ENCODE data around the gene RTF1.

RTF1 gene

GRCh38 chr15:41506796-41507341 is 90.0 kb downstream of the RTF1 start:
- ChIA-PET POLR2A (interaction anchor here (0.6 to 1.0 kb wide), 2 partner anchors 17 to 37 kb away, joined by 3 to 4 read pairs; partner anchors contain the start of gene RPAP1), CTCF (interaction anchor here (0.8 to 2.7 kb wide), 2 partner anchors 41 to 649 kb away, joined by 3 to 13 read pairs; no protein-coding TSS in a partner anchor)
- Histone ChIP-seq H3K36me3 (ENCODE audit: control insufficient read depth in 2 of 2, insufficient read depth in 1 of 2, low read length in 2 of 2) (no peaks in the 10 kb centered on the region), H3K4me3 (ENCODE audit: low read depth, low read length) (no peak overlapping the region), H3K27ac (ENCODE audit: extremely low read depth, low read depth, low read length) (no peak overlapping the region), H3K9me3 (ENCODE audit: control insufficient read depth, insufficient read depth, low read depth, low read length) (no peaks in the 10 kb centered on the region), H3K4me1 (ENCODE audit: control insufficient read depth, insufficient read depth, low read length) (no peaks in the 10 kb centered on the region)
- TF ChIP-seq ZNF354C (tag by site-specific recombination; IDR thresholded peaks at IDR 0.05; ENCODE audit: borderline replicate concordance, low read depth): no peak
- no peak for TF ChIP-seq ZNF707 (tag by site-specific recombination; IDR thresholded peaks at IDR 0.05)
- TF ChIP-seq CTCF (tag by site-specific recombination; IDR thresholded peaks at IDR 0.05): peak; percentile 17; the same call in 1 of the 2 replicates
- TF ChIP-seq ZBTB6 (tag by site-specific recombination; IDR thresholded peaks at IDR 0.05): no peak

DNA sequence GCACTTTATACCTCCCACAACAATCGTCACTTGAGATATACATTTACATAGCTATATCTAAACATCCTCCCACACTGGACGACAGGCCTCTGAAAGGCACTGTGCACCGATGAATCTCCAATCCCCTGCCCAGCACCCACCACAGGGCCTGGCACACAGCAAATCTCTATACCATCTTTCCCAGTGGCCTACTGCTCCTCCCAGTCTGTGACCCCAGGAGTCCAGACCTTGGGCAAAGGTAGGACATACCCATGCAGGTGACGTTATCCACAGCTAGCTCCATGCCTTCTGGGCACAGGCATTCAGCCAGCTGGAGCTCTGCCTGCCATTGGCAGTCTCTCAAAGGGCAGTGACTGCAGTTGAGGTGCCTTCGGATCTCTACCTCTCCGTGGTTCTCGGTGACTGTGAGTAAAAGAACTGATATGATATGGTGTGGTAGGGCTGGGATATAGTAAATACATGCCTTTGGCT is 91.0 kb downstream of the RTF1 start:
- no peak overlapping the region for H3K27ac ChIP-seq (ENCODE audit: extremely low read depth, low read depth, low read length)
- ChIA-PET CTCF (interaction anchor here (0.8 to 2.7 kb wide), 3 partner anchors 13 to 650 kb away, joined by 3 to 13 read pairs (median 4); no protein-coding TSS in a partner anchor), POLR2A (no interaction called here)
- TF ChIP-seq ZNF558 (tag by site-specific recombination; IDR thresholded peaks at IDR 0.05) (no peak), ZFHX2 (tag by site-specific recombination; conservative IDR thresholded peaks at IDR 0.05) (peak; percentile 73), ZNF175 (tag by site-specific recombination; IDR thresholded peaks at IDR 0.05) (no peak), ZNF791 (tag by site-specific recombination; IDR thresholded peaks at IDR 0.05) (no peak), EGR2 (tag by site-specific recombination; IDR thresholded peaks at IDR 0.05; ENCODE audit: low read depth) (peak; percentile 67), ZNF324 (tag by site-specific recombination; IDR thresholded peaks at IDR 0.05) (no peak)
- TF ChIP-seq, protein P1, sequence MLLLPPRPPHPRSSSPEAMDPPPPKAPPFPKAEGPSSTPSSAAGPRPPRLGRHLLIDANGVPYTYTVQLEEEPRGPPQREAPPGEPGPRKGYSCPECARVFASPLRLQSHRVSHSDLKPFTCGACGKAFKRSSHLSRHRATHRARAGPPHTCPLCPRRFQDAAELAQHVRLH (tag by site-specific recombination; IDR thresholded peaks at IDR 0.05): no peak
- H3K4me3 ChIP-seq (ENCODE audit: low read depth, low read length): no peak overlapping the region
- no peaks in the 10 kb centered on the region for H3K9me3 ChIP-seq (ENCODE audit: control insufficient read depth, insufficient read depth, low read depth, low read length)
- no peaks in the 10 kb centered on the region for H3K36me3 ChIP-seq (ENCODE audit: control insufficient read depth in 2 of 2, insufficient read depth in 1 of 2, low read length in 2 of 2)
- no peaks in the 10 kb centered on the region for H3K4me1 ChIP-seq (ENCODE audit: control insufficient read depth, insufficient read depth, low read length)

DNA sequence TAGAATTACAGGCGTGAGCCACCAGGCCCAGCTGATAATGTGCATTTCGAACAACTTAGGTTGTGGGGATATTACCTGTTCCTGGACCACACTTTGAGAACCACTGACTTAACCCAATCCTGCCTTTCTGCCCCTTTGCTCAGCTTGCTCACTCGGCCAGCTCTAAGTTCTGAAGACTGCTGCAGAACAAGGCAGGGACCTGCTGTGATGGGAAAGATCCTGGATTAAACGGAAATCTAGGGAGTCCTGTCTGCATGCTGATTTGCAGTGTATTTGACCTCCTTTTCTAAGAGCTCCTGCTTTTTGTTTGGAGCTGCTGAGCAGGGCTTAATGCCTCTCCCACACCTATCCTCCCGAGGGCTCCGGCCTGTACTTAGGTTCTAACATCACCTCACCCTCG is 93.8 kb downstream of the RTF1 start:
- ChIA-PET POLR2A (no interaction called here), CTCF (no interaction called here)
- no peaks in the 10 kb centered on the region for H3K9me3 ChIP-seq (ENCODE audit: control insufficient read depth, insufficient read depth, low read depth, low read length)
- no peaks in the 10 kb centered on the region for H3K36me3 ChIP-seq (ENCODE audit: control insufficient read depth in 2 of 2, insufficient read depth in 1 of 2, low read length in 2 of 2)
- no peak overlapping the region for H3K4me3 ChIP-seq (ENCODE audit: low read depth, low read length)
- H3K27ac ChIP-seq (ENCODE audit: extremely low read depth, low read depth, low read length): no peak overlapping the region
- H3K4me1 ChIP-seq (ENCODE audit: control insufficient read depth, insufficient read depth, low read length): no peaks in the 10 kb centered on the region
- TF ChIP-seq ZNF521 (tag by site-specific recombination; IDR thresholded peaks at IDR 0.05) (no peak), KLF7 (tag by site-specific recombination; IDR thresholded peaks at IDR 0.05; ENCODE audit: borderline replicate concordance) (no peak), SP7 (tag by site-specific recombination; IDR thresholded peaks at IDR 0.05) (no peak), EGR2 (tag by site-specific recombination; IDR thresholded peaks at IDR 0.05; ENCODE audit: low read depth) (no peak), ZNF24 (tag by site-specific recombination; IDR thresholded peaks at IDR 0.05) (no peak), SETDB1 (IDR thresholded peaks at IDR 0.05; ENCODE audit: insufficient read length, low read length) (no peak), ZNF426 (tag by site-specific recombination; IDR thresholded peaks at IDR 0.05) (no peak), MEIS1 (CRISPR knock-in tag; IDR thresholded peaks at IDR 0.05; ENCODE audit: borderline replicate concordance) (no peak), ZNF184 (tag by site-specific recombination; IDR thresholded peaks at IDR 0.05) (no peak), ZNF510 (tag by site-specific recombination; IDR thresholded peaks at IDR 0.05; ENCODE audit: insufficient replicate concordance) (no peak)
- TF ChIP-seq, protein P2, sequence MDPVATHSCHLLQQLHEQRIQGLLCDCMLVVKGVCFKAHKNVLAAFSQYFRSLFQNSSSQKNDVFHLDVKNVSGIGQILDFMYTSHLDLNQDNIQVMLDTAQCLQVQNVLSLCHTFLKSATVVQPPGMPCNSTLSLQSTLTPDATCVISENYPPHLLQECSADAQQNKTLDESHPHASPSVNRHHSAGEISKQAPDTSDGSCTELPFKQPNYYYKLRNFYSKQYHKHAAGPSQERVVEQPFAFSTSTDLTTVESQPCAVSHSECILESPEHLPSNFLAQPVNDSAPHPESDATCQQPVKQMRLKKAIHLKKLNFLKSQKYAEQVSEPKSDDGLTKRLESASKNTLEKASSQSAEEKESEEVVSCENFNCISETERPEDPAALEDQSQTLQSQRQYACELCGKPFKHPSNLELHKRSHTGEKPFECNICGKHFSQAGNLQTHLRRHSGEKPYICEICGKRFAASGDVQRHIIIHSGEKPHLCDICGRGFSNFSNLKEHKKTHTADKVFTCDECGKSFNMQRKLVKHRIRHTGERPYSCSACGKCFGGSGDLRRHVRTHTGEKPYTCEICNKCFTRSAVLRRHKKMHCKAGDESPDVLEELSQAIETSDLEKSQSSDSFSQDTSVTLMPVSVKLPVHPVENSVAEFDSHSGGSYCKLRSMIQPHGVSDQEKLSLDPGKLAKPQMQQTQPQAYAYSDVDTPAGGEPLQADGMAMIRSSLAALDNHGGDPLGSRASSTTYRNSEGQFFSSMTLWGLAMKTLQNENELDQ (tag by site-specific recombination; IDR thresholded peaks at IDR 0.05; ENCODE audit: low read depth): no peak
- TF ChIP-seq, protein P3, sequence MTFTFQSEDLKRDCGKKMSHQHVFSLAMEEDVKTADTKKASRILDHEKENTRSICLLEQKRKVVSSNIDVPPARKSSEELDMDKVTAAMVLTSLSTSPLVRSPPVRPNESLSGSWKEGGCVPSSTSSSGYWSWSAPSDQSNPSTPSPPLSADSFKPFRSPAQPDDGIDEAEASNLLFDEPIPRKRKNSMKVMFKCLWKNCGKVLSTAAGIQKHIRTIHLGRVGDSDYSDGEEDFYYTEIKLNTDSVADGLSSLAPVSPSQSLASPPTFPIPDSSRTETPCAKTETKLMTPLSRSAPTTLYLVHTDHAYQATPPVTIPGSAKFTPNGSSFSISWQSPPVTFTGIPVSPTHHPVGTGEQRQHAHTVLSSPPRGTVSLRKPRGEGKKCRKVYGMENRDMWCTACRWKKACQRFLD (tag by site-specific recombination; IDR thresholded peaks at IDR 0.05): no peak
- TF ChIP-seq, protein P4, sequence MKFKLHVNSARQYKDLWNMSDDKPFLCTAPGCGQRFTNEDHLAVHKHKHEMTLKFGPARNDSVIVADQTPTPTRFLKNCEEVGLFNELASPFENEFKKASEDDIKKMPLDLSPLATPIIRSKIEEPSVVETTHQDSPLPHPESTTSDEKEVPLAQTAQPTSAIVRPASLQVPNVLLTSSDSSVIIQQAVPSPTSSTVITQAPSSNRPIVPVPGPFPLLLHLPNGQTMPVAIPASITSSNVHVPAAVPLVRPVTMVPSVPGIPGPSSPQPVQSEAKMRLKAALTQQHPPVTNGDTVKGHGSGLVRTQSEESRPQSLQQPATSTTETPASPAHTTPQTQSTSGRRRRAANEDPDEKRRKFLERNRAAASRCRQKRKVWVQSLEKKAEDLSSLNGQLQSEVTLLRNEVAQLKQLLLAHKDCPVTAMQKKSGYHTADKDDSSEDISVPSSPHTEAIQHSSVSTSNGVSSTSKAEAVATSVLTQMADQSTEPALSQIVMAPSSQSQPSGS (tag by site-specific recombination; IDR thresholded peaks at IDR 0.05; ENCODE audit: low read depth): no peak

Measured in HEK293 (cell line).